Thyroid gland (tissue), 4 donors: ENCODE data around the gene POC1A. TPM values are rescaled to one million over a fixed set of nuclear protein-coding genes. Genes with fewer than 3 reads are reported as not detected.
A peak's percentile ranks its signal among the peaks of the same experiment; 100 is the strongest.

Experiments
- DNase-seq, 2 donors: peaks; one replicate each; pipeline ENCODE4 v3.0.0-alpha.2; 2019
- H3K27ac ChIP-seq, 3 donors: fragments of 200-600 bp; sonication (generic); 1 replicate in 2 of 3; 2 replicates in 1 of 3; pipeline ENCODE4 v1.5.1; 2016 to 2019; ENCODE audit warnings: mild to moderate bottlenecking in 1 of 3, moderate library complexity in 1 of 3
- H3K27me3 ChIP-seq: fragments of 200-600 bp; sonication (generic); one replicate; pipeline ENCODE4 v1.5.1; 2019
- H3K36me3 ChIP-seq, 2 donors: fragments of 200-600 bp; sonication (generic); one replicate each; pipeline ENCODE4 v1.5.1; 2016 to 2019
- H3K4me1 ChIP-seq, 2 donors: fragments of 200-600 bp; sonication (generic); one replicate each; pipeline ENCODE4 v1.5.1; 2017 to 2019
- H3K4me3 ChIP-seq, 3 donors: fragments of 200-600 bp; sonication (generic); replicated peaks in 1 of 3; 1 replicate in 2 of 3; 2 replicates in 1 of 3; pipeline ENCODE4 v1.5.1; 2016; ENCODE audit warnings: mild to moderate bottlenecking in 1 of 3
- H3K9me3 ChIP-seq: fragments of 200-600 bp; sonication (generic); one replicate; pipeline ENCODE4 v1.5.1; 2017
- POLR2A ChIP-seq, 2 donors: fragments of 450-650 bp; IDR thresholded peaks; one replicate each; pipeline ENCODE4 v1.6.1; 2017; ENCODE audit warnings: antibody characterized with exemption in 2 of 2, mild to moderate bottlenecking in 2 of 2, moderate library complexity in 1 of 2
- WGBS, 2 donors: methylation state at CpG; one replicate each; pipeline ENCODE4 v1.1.5; 2017; 5-methylcytosine and 5-hydroxymethylcytosine counted together
- intact Hi-C: fragments of 100-400 bp; cut with DNase I; formaldehyde crosslinking; loops from one replicate; pipeline ENCODE4 v1.15.1; 2023
- total RNA-seq, 4 donors: library from RNA; depleted of rRNA; stranded (reverse); fragments of >200 nt; gene quantifications; one replicate each; pipeline ENCODE4 v1.2.3, GENCODE V29; 2016
- TF ChIP-seq, protein P1 (sequence below), 6 experiments: fragments of 200-600 bp in 3 of 6; fragments of 450-650 bp in 3 of 6; sonication (generic) in 3 of 6; IDR thresholded peaks; one replicate each; pipeline ENCODE4 v1.5.1; 2016 to 2019; ENCODE audit warnings: antibody characterized with exemption in 6 of 6, mild to moderate bottlenecking in 2 of 6, inconsistent platforms in 1 of 6, moderate library complexity in 1 of 6

Gene POC1A
- total RNA-seq, 4 donors from 2014 or later: 0.40 to 2.8 (median 1.5) TPM

DNA sequence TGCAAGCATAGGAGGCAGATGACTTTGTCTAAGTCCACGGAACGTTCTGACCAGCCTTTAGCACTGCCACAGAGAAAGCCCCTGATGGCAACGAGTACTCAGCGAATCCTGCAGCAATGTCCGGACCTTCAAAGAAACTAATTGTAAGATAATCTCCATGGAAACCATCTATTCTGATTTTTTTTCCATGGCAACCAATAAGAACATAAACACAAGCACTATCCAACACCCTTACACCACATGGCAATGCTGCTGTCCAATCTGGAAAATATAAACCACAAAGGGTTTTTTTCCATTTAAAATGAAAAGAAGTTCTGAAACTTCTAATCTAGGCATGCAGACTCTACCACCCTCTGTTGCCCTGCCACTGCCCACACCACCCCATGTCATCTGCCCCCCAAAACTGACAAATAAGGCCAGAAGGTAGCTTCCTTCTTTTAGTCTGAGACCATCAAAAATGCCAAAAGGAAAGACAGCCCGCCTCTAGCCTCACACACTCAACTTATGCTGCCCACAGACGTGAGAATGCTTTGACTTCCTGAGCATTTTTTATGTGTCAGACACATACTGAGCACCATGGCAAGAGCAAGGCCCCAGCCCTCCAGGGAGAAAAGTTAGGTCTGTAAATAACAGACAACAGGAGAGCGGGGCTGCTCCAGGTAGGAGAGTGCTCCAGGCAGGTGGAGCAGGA lies 44.5 kb downstream of the POC1A start:
- Histone ChIP-seq H3K27ac (no peak overlapping the region), H3K36me3 (no peaks in the 10 kb centered on the region)
- 74 to 84% methylated on average over 8 of the region's 8 CpGs for WGBS, 2 donors

DNA sequence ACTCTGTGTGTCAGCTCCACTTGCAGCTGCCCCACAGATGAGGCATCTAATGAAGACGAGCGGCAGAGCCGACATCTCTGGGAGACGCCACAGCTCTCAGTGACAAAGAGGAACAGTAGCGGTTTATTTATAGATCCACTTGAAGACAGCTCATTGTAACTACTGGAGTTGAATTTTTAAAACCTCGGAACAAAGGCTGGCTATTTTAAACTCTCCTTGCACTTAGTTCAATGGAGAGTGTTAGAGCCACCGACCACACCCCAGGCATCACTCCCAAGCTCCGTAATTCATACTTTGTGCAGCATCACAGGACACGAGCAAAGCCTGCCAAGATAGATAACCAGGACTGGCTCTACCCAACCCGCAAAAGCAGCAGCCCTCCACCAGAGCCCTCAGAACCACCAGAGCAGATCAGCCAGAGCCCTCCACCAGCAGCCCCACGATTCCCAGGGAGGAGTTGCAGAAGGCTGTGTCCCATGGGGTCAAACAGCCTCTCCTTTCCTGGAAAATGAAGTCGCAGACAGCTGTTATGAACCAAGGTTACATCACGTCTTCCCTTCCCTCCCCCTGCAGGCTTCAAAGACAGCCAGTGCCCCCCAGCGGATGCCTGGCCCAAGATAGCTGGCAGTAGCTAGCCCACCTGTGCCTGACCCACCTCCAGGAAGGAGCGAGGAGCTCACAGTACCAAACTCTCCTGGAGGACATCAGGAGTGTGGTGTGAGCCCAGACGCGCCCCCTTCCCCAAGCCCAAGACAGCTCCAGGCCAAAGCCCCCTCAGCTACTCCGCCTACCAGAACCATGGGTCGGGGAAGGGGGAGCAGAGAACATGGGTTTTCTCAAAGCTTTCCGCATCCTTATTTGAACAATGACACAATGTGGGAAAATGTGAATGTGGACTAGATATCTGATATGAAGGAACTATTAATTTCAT lies 45.7 kb downstream of the POC1A start:
- intact Hi-C loops: no loop called here
- H3K9me3 ChIP-seq: no peaks in the 10 kb centered on the region
- 75 to 81% methylated on average over 19 to 20 of the region's 20 CpGs for whole genome bisulfite sequencing, 2 donors
- TF ChIP-seq POLR2A (IDR thresholded peaks at IDR 0.05): no peak
- no peak overlapping the region for H3K4me3 ChIP-seq
- peak overlapping the region in 1 of 3 donors; percentile 9 for H3K27ac ChIP-seq
- no peaks in the 10 kb centered on the region for H3K36me3 ChIP-seq
- H3K4me1 ChIP-seq: peaks cover 0 to 9% of the 10 kb centered on the region in 2 donors
- H3K27me3 ChIP-seq: no peaks in the 10 kb centered on the region
- DNase-seq: no peak

More for the DNA sequence above, 44.5 kb downstream of the POC1A start:
- Histone ChIP-seq H3K4me3 (no peak overlapping the region), H3K9me3 (no peaks in the 10 kb centered on the region), H3K4me1 (peaks cover 0 to 9% of the 10 kb centered on the region in 2 donors), H3K27me3 (no peaks in the 10 kb centered on the region)
- DNase-seq: no peak
- no peak for TF ChIP-seq POLR2A (IDR thresholded peaks at IDR 0.05)
- TF ChIP-seq, protein P1, sequence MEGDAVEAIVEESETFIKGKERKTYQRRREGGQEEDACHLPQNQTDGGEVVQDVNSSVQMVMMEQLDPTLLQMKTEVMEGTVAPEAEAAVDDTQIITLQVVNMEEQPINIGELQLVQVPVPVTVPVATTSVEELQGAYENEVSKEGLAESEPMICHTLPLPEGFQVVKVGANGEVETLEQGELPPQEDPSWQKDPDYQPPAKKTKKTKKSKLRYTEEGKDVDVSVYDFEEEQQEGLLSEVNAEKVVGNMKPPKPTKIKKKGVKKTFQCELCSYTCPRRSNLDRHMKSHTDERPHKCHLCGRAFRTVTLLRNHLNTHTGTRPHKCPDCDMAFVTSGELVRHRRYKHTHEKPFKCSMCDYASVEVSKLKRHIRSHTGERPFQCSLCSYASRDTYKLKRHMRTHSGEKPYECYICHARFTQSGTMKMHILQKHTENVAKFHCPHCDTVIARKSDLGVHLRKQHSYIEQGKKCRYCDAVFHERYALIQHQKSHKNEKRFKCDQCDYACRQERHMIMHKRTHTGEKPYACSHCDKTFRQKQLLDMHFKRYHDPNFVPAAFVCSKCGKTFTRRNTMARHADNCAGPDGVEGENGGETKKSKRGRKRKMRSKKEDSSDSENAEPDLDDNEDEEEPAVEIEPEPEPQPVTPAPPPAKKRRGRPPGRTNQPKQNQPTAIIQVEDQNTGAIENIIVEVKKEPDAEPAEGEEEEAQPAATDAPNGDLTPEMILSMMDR (IDR thresholded peaks at IDR 0.05): no peak
- intact Hi-C loops: no loop called here

DNA sequence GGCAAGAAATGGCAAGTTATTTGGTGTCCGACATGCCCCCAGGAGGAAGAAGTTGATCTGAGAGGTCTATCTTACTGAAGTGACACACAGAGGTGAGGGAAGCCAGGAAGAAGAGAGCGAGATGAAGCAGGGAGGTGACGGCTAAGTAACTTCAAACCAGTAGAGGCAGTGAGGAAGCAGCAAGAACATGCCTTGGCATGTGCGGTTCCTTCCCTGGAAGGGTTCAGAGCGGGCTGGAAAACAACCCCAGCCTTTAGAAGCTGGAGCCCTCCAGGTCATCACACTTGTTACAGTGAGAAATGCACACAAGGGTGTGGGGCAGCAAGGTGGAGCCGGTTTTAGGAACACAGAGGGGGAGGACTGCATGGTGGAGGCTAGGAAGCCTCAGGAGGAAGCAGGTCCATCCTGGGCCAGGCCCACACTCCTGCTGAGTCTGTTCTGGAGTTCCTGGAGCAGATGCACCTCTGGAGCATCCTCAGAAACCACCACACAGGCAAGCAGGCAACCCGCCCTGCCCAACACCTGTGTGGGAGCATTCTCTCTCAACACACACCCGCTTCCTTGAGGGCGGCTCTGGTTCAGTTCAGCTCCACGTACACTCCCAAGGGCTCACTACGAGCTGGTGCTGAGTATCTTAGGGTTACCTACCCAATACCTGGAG lies 47.1 kb downstream of the POC1A start:
- DNase-seq: no peak
- intact Hi-C loops: no loop called here
- WGBS, 2 donors: 95% methylated on average over 11 of the region's 11 CpGs
- TF ChIP-seq POLR2A (IDR thresholded peaks at IDR 0.05): no peak
- TF ChIP-seq, protein P1 (IDR thresholded peaks at IDR 0.05): no peak
- Histone ChIP-seq H3K4me1 (peaks cover 0 to 9% of the 10 kb centered on the region in 2 donors), H3K4me3 (no peak overlapping the region), H3K36me3 (no peaks in the 10 kb centered on the region), H3K9me3 (no peaks in the 10 kb centered on the region), H3K27me3 (no peaks in the 10 kb centered on the region), H3K27ac (no peak overlapping the region)

DNA sequence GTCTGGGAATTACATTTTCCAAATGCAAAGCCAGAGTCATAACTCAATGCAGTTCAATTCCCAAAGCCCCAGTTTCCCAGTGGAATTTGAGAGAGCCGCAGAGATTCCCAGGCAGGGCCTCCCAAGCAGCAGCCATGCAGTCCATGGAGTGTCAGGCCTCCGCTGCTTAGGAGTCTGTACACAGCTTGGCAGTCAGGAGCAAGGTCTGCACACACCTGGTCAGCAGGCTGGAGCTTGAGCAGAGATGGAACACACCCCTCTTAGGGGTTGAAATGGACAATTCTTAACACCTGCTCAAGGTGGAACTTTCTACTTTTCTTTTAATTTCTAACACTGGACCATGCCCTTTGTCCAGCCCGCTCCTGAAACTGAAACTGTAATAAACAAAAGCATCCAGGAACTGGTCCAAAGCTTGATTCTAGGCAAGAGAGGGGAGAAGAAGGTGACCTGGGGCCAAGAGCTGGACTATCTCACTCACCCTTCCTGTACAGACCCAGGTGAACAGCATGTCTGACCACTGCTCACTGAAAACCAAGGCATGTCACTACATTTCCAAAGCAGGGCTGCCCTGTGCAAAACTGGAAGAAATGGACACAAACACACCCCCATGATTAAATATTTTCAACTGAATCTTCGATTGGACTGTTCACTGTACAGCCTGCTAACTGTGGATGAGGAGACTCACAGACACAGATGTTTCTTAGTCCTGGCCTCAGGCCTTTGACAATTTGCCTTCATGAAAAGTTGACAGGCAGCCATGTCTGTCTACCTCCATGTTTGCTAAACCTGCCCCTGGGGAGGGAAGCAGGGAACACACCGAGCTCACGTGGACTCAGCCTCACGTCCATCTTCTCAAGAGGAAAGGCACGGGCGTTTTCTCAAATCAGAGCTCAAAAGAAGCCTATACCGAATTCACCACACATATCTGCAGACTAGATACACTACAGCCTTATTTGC lies 49.3 kb downstream of the POC1A start:
- Histone ChIP-seq H3K4me1 (peaks cover 0 to 3% of the 10 kb centered on the region in 2 donors), H3K36me3 (no peaks in the 10 kb centered on the region), H3K27me3 (no peaks in the 10 kb centered on the region), H3K9me3 (no peaks in the 10 kb centered on the region), H3K27ac (no peak overlapping the region), H3K4me3 (no peak overlapping the region)
- TF ChIP-seq POLR2A (IDR thresholded peaks at IDR 0.05): no peak
- TF ChIP-seq, protein P1 (IDR thresholded peaks at IDR 0.05): no peak
- 97% methylated on average over 9 to 10 of the region's 10 CpGs for WGBS, 2 donors
- intact Hi-C loops: no loop called here
- no peak for DNase-seq
